K562 (cell line): ENCODE results near the gene AGK. TPM values are rescaled to one million over a fixed set of nuclear protein-coding genes. Genes with fewer than 3 reads are reported as not detected.

Experiments
- ATAC-seq: fragments of 200-7000 bp; cut with Tn5 transposase; 3 replicates; pipeline ENCODE4 v1.9.1; 2020; ENCODE audit warnings: moderate library complexity
- BruUV-seq: library from RNA; stranded (reverse); fragments of 400-500 nt; replicated peaks from 2 replicates; lab custom pipeline; 2021; lab: Mats Ljungman, UMichigan
- CTCF ChIA-PET: fragments of 300-600 bp; formaldehyde crosslinking; extraction: SDS; loops from one replicate; lab custom pipeline; 2021; ENCODE audit warnings: low intra/inter-chr PET ratio; lab: Yijun Ruan, JAX
- POLR2A ChIA-PET: fragments of 300-600, 350-650 bp; sonication (Branson Sonifier 250); formaldehyde crosslinking; extraction: SDS; loops from one replicate; lab custom pipeline; 2021; ENCODE audit warnings: antibody characterized with exemption, inconsistent platforms; lab: Yijun Ruan, JAX
- DNase-seq, 4 experiments: peaks; one replicate each; pipeline versions ENCODE4 v3.0.0 to v3.0.0-alpha.2; 2011 to 2018; ENCODE audit warnings: low spot score in 3 of 4, mixed read lengths in 3 of 4; ENCODE audit errors: extremely low read depth in 1 of 4
- FAIRE-seq: peaks from 2 replicates; lab custom pipeline; 2011; peaks lifted over from hg19 to GRCh38; lab: Jason Lieb, UNC
- H2AFZ ChIP-seq: 2 replicates; pipeline ENCODE4 v1.6.0; 2011; ENCODE audit warnings: low read depth, low read length, control low read depth, inconsistent platforms
- H3K27ac ChIP-seq: fragments of 200-600 bp; 3 replicates; pipeline ENCODE4 v1.8.0; 2011; ENCODE audit warnings: low read depth, mild to moderate bottlenecking, control low read depth, inconsistent platforms, low read length, moderate library complexity, mixed read lengths; ENCODE audit errors: extremely low read depth
- H3K27me3 ChIP-seq, 2 experiments: fragments of 300-600 bp in 1 of 2; 2 replicates in 1 of 2; 3 replicates in 1 of 2; pipeline versions ENCODE4 v1.6.0 to v1.8.0; 2011; ENCODE audit warnings: inconsistent platforms in 2 of 2, low read length in 2 of 2, mild to moderate bottlenecking in 1 of 2, mixed read lengths in 1 of 2, moderate library complexity in 1 of 2; ENCODE audit not compliant: control insufficient read depth in 2 of 2, insufficient read depth in 2 of 2
- H3K36me3 ChIP-seq: fragments of 300-600 bp; 3 replicates; pipeline ENCODE4 v1.8.0; 2011; ENCODE audit warnings: mild to moderate bottlenecking, low read length, inconsistent platforms; ENCODE audit not compliant: control insufficient read depth, insufficient read depth
- H3K4me1 ChIP-seq, 2 experiments: fragments of 200-600 bp in 1 of 2; replicated peaks in 1 of 2; 2 replicates in 1 of 2; 3 replicates in 1 of 2; pipeline versions ENCODE4 v1.5.1 to v1.8.0; 2011; ENCODE audit warnings: inconsistent platforms in 2 of 2, low read length in 2 of 2, mild to moderate bottlenecking in 1 of 2, mixed read lengths in 1 of 2, moderate library complexity in 1 of 2; ENCODE audit not compliant: control insufficient read depth in 2 of 2, insufficient read depth in 2 of 2
- H3K4me2 ChIP-seq: 2 replicates; pipeline ENCODE4 v1.6.1; 2011; ENCODE audit warnings: low read length, control low read depth, inconsistent platforms, mixed read lengths; ENCODE audit not compliant: insufficient read depth
- H3K4me3 ChIP-seq: fragments of 200-600 bp; sonication (generic), shearing (Covaris generic); 2 replicates; pipeline ENCODE4 v1.5.1; 2016; ENCODE audit warnings: control low read depth, inconsistent platforms
- H3K79me2 ChIP-seq: fragments of 200-600 bp; 3 replicates; pipeline ENCODE4 v1.8.0; 2011; ENCODE audit warnings: low read length, inconsistent platforms; ENCODE audit not compliant: control insufficient read depth, insufficient read depth
- H3K9ac ChIP-seq, 2 experiments: 2 replicates each; pipeline versions ENCODE4 v1.6.0 to v1.6.1; 2011; ENCODE audit warnings: low read depth in 2 of 2, low read length in 2 of 2, control low read depth in 1 of 2, inconsistent platforms in 1 of 2, mild to moderate bottlenecking in 1 of 2, mixed read lengths in 1 of 2; ENCODE audit not compliant: insufficient read depth in 1 of 2
- H3K9me1 ChIP-seq: one replicate; pipeline ENCODE4 v1.6.0; 2011; ENCODE audit warnings: inconsistent platforms, mild to moderate bottlenecking, low read length, moderate library complexity; ENCODE audit not compliant: control insufficient read depth, insufficient read depth
- H3K9me3 ChIP-seq: replicated peaks from 2 replicates; pipeline ENCODE4 v1.5.1; 2011; ENCODE audit warnings: low read depth, low read length, inconsistent platforms; ENCODE audit not compliant: control insufficient read depth, insufficient read depth
- H4K20me1 ChIP-seq: replicated peaks from 2 replicates; pipeline ENCODE4 v1.6.1; 2011; ENCODE audit warnings: low read length, inconsistent platforms, mixed read lengths; ENCODE audit not compliant: control insufficient read depth, insufficient read depth
- MEIS2 ChIP-seq: fragments of 450-650 bp; IDR thresholded peaks from 2 replicates; pipeline ENCODE4 v1.6.1; 2014; ENCODE audit warnings: mild to moderate bottlenecking; ENCODE audit not compliant: partially characterized antibody
- NRF1 ChIP-seq, 2 experiments: fragments of 450-650 bp; IDR thresholded peaks in 1 of 2; conservative IDR thresholded peaks in 1 of 2; 2 replicates each; pipeline ENCODE4 v1.6.1; 2014; ENCODE audit warnings: mild to moderate bottlenecking in 2 of 2
- ZFP1 ChIP-seq: fragments of 450-650 bp; formaldehyde crosslinking; IDR thresholded peaks from 2 replicates; pipeline ENCODE4 v1.4.0; 2020; ENCODE audit warnings: mild to moderate bottlenecking, mixed read lengths
- ZNF133 ChIP-seq: fragments of 250-450 bp; sonication (Bioruptor Pico); IDR thresholded peaks from 2 replicates; pipeline ENCODE4 v1.4.0; 2020; ENCODE audit warnings: mild to moderate bottlenecking
- ZNF239 ChIP-seq: fragments of 250-450 bp; sonication (Bioruptor Pico); IDR thresholded peaks from 2 replicates; pipeline ENCODE4 v1.4.0; 2020; ENCODE audit warnings: mild to moderate bottlenecking
- WGBS: fragments of 100-300 bp; shearing (Covaris generic); methylation state at CpG from one replicate; pipeline ENCODE4 v1.1.6; 2016; ENCODE audit warnings: low coverage, mixed read lengths; ENCODE audit not compliant: insufficient coverage; ENCODE audit errors: missing lambda C conversion rate; 5-methylcytosine and 5-hydroxymethylcytosine counted together
- in situ Hi-C: fragments of 300-500 bp; cut with MboI; formaldehyde crosslinking; loops from 4 replicates; pipeline ENCODE4 v1.15.0; 2018; ENCODE audit warnings: inconsistent platforms, mixed read lengths
- intact Hi-C: fragments of 100-400 bp; cut with micrococcal nuclease; formaldehyde crosslinking; loops from 2 replicates; pipeline ENCODE4 v1.14.2; 2022
- polyA plus RNA-seq, 8 experiments: library from polyadenylated mRNA; depleted of rRNA in 4 of 8; stranded (reverse) in 5 of 8; unstranded in 3 of 8; fragments of >200 nt; fragmentation: Nextera tagmentation in 2 of 8; fragmentation: Illumina TruSeq in 1 of 8; extraction: Ambion mirVana in 2 of 8; extraction: Trizol in 1 of 8; gene quantifications; 2 replicates each; pipeline versions ENCODE4 v1.2.1 to v1.2.3, GENCODE V29; 2011 to 2014; ENCODE audit warnings: inconsistent platforms in 1 of 8, missing spikeins in 1 of 8
- total RNA-seq, 7 experiments: library from RNA; depleted of rRNA in 6 of 7; stranded (reverse); fragments of >200 nt in 6 of 7; fragmentation: Illumina TruSeq in 2 of 7; extraction: Trizol in 2 of 7; gene quantifications; 2 replicates each; pipeline versions ENCODE4 v1.2.1 to v1.2.3, GENCODE V29; 2011 to 2021; ENCODE audit warnings: low replicate concordance in 1 of 7
- TF ChIP-seq, protein P1 (sequence below): sonication (generic); formaldehyde crosslinking; IDR thresholded peaks from 2 replicates; pipeline ENCODE4 v1.8.0; 2022; ENCODE audit warnings: mild to moderate bottlenecking, missing genetic modification reagents, borderline replicate concordance
- TF ChIP-seq, protein P2 (sequence below), 2 experiments: fragments of 150-350 bp in 1 of 2; IDR thresholded peaks; 2 replicates each; pipeline ENCODE4 v1.6.1; 2012 to 2016; ENCODE audit warnings: low read depth in 2 of 2, low read length in 2 of 2, mild to moderate bottlenecking in 1 of 2, moderate library complexity in 1 of 2
- TF ChIP-seq, protein P3 (sequence below): fragments of 250-450 bp; sonication (Bioruptor Pico); IDR thresholded peaks from 2 replicates; pipeline ENCODE4 v1.4.0; 2020; ENCODE audit warnings: mild to moderate bottlenecking, moderate library complexity

The AGK gene
- total and polyA plus RNA-seq, 9 of the 15 experiments (the other 6 are each of a cell fraction or from before 2014, with no cell fraction given) = 50.7 to 128 (median 71.8) TPM

DNA sequence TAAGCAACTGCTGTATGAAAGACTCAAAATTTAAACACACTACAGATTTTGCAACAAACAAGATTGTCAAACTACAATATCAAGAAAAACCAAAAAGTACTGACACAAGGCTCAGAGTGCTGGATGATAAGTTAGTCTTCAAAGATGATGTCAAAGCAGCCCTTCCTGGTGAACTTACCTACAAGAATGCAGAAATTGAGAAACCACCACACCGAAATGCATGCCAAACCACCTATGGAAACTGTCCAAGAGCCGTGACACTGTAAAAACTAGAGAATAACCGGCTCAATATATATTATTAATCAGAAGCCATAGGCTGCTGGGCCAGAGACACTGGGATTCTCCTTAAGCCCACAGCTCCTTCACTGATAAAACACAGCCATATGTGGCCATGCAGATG lies 125.4 kb downstream of the AGK start:
- no peaks in the 10 kb centered on the region for H3K9me1 ChIP-seq
- peaks cover 0 to 3% of the 10 kb centered on the region in 2 experiments; a peak in 1 of 5 replicates for H3K4me1 ChIP-seq
- no peaks in the 10 kb centered on the region for H4K20me1 ChIP-seq
- POLR2A ChIA-PET = no interaction called here
- H2AFZ ChIP-seq = no peak overlapping the region
- CTCF ChIA-PET = no interaction called here
- WGBS = 1% methylated on average over 3 of the region's 3 CpGs
- peaks cover 11 to 28% of the 10 kb centered on the region in 2 experiments for H3K27me3 ChIP-seq
- H3K36me3 ChIP-seq = no peaks in the 10 kb centered on the region
- H3K9ac ChIP-seq = no peak overlapping the region
- no peaks in the 10 kb centered on the region for H3K9me3 ChIP-seq
- no peak overlapping the region for H3K4me2 ChIP-seq
- H3K79me2 ChIP-seq = no peaks in the 10 kb centered on the region
- no peak overlapping the region for H3K4me3 ChIP-seq
- ATAC-seq (no peak), DNase-seq (no peak), FAIRE-seq (no peak)
- no peak for TF ChIP-seq ZNF239 (CRISPR knock-in tag)
- TF ChIP-seq, protein P1, sequence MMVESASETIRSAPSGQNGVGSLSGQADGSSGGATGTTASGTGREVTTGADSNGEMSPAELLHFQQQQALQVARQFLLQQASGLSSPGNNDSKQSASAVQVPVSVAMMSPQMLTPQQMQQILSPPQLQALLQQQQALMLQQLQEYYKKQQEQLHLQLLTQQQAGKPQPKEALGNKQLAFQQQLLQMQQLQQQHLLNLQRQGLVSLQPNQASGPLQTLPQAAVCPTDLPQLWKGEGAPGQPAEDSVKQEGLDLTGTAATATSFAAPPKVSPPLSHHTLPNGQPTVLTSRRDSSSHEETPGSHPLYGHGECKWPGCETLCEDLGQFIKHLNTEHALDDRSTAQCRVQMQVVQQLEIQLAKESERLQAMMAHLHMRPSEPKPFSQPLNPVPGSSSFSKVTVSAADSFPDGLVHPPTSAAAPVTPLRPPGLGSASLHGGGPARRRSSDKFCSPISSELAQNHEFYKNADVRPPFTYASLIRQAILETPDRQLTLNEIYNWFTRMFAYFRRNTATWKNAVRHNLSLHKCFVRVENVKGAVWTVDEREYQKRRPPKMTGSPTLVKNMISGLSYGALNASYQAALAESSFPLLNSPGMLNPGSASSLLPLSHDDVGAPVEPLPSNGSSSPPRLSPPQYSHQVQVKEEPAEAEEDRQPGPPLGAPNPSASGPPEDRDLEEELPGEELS = no peak
- no peak for TF ChIP-seq NRF1 (conservative IDR thresholded peaks at IDR 0.05 in 1 of 2, IDR thresholded peaks at IDR 0.05 in 1 of 2)
- TF ChIP-seq ZFP1 (CRISPR knock-in tag) = no peak
- TF ChIP-seq, protein P2, sequence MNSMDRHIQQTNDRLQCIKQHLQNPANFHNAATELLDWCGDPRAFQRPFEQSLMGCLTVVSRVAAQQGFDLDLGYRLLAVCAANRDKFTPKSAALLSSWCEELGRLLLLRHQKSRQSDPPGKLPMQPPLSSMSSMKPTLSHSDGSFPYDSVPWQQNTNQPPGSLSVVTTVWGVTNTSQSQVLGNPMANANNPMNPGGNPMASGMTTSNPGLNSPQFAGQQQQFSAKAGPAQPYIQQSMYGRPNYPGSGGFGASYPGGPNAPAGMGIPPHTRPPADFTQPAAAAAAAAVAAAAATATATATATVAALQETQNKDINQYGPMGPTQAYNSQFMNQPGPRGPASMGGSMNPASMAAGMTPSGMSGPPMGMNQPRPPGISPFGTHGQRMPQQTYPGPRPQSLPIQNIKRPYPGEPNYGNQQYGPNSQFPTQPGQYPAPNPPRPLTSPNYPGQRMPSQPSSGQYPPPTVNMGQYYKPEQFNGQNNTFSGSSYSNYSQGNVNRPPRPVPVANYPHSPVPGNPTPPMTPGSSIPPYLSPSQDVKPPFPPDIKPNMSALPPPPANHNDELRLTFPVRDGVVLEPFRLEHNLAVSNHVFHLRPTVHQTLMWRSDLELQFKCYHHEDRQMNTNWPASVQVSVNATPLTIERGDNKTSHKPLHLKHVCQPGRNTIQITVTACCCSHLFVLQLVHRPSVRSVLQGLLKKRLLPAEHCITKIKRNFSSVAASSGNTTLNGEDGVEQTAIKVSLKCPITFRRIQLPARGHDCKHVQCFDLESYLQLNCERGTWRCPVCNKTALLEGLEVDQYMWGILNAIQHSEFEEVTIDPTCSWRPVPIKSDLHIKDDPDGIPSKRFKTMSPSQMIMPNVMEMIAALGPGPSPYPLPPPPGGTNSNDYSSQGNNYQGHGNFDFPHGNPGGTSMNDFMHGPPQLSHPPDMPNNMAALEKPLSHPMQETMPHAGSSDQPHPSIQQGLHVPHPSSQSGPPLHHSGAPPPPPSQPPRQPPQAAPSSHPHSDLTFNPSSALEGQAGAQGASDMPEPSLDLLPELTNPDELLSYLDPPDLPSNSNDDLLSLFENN (IDR thresholded peaks at IDR 0.05; ENCODE audit: low read depth in 2 of 2, low read length in 2 of 2) = no peak
- no peak for TF ChIP-seq ZNF133 (CRISPR knock-in tag)
- TF ChIP-seq MEIS2 = no peak
- TF ChIP-seq, protein P3, sequence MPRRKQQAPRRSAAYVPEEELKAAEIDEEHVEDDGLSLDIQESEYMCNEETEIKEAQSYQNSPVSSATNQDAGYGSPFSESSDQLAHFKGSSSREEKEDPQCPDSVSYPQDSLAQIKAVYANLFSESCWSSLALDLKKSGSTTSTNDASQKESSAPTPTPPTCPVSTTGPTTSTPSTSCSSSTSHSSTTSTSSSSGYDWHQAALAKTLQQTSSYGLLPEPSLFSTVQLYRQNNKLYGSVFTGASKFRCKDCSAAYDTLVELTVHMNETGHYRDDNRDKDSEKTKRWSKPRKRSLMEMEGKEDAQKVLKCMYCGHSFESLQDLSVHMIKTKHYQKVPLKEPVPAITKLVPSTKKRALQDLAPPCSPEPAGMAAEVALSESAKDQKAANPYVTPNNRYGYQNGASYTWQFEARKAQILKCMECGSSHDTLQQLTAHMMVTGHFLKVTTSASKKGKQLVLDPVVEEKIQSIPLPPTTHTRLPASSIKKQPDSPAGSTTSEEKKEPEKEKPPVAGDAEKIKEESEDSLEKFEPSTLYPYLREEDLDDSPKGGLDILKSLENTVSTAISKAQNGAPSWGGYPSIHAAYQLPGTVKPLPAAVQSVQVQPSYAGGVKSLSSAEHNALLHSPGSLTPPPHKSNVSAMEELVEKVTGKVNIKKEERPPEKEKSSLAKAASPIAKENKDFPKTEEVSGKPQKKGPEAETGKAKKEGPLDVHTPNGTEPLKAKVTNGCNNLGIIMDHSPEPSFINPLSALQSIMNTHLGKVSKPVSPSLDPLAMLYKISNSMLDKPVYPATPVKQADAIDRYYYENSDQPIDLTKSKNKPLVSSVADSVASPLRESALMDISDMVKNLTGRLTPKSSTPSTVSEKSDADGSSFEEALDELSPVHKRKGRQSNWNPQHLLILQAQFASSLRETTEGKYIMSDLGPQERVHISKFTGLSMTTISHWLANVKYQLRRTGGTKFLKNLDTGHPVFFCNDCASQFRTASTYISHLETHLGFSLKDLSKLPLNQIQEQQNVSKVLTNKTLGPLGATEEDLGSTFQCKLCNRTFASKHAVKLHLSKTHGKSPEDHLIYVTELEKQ (CRISPR knock-in tag) = no peak
- BruUV-seq = no TSS peak
- H3K27ac ChIP-seq = no peak overlapping the region
- in situ Hi-C loops = no loop called here
- intact Hi-C loops = no loop called here
